Measurements from ENCODE around the gene ZNF655.
"Not testable (repeated sequence)": the region's sequence is repeated elsewhere in the genome, so short reads cannot be mapped to it uniquely, and the experiment has no call there.

The ZNF655 gene

GRCh38 chr7:99560834-99561736 is 2.6 kb downstream of the ZNF655 start:
- H3K27ac ChIP-seq, result no peak overlapping the region
- TF ChIP-seq ZFX (IDR thresholded peaks at IDR 0.05; ENCODE audit: borderline replicate concordance), result no peak
- TF ChIP-seq CTCF (IDR thresholded peaks at IDR 0.05), result no peak

GRCh38 chr7:99561737-99562051 is 3.3 kb downstream of the ZNF655 start:
- H3K27ac ChIP-seq, result no peak overlapping the region
- no peak for TF ChIP-seq ZFX (IDR thresholded peaks at IDR 0.05; ENCODE audit: borderline replicate concordance)
- TF ChIP-seq CTCF (IDR thresholded peaks at IDR 0.05), result no peak

GRCh38 chr7:99562114-99562784 is 3.8 kb downstream of the ZNF655 start:
- TF ChIP-seq CTCF (IDR thresholded peaks at IDR 0.05), result no peak
- no peak for TF ChIP-seq ZFX (IDR thresholded peaks at IDR 0.05; ENCODE audit: borderline replicate concordance)
- no peak overlapping the region for H3K27ac ChIP-seq

GRCh38 chr7:99562832-99563231 is 4.4 kb downstream of the ZNF655 start:
- no peak overlapping the region for H3K27ac ChIP-seq
- TF ChIP-seq CTCF (IDR thresholded peaks at IDR 0.05), result no peak
- no peak for TF ChIP-seq ZFX (IDR thresholded peaks at IDR 0.05; ENCODE audit: borderline replicate concordance)

GRCh38 chr7:99563650-99564049 is 5.2 kb downstream of the ZNF655 start:
- no peak overlapping the region for H3K27ac ChIP-seq

GRCh38 chr7:99568770-99569169 is 10.3 kb downstream of the ZNF655 start:
- not testable (repeated sequence) for H3K27ac ChIP-seq

More at GRCh38 chr7:99563650-99564049, 5.2 kb downstream of the ZNF655 start:
- TF ChIP-seq CTCF (IDR thresholded peaks at IDR 0.05) (no peak), ZFX (IDR thresholded peaks at IDR 0.05; ENCODE audit: borderline replicate concordance) (no peak)

- H3K27ac ChIP-seq, result no peak overlapping the region
- TF ChIP-seq CTCF (IDR thresholded peaks at IDR 0.05) (no peak), ZFX (IDR thresholded peaks at IDR 0.05; ENCODE audit: borderline replicate concordance) (no peak)
These were observed 13.3 kb downstream of the ZNF655 start for GRCh38 chr7:99571768-99572167.

Data from 22Rv1 (cell line).